Activated T-helper 1 cell treated with Interleukin-2 at 50 U/mL for 16 hours (primary cell): ENCODE results near the gene C2CD4D.

ENCODE experiments used
- DNase-seq: peaks from one replicate; pipeline ENCODE4 v3.0.0-alpha.2; 2020; ENCODE audit warnings: low read depth

C2CD4D gene

GRCh38 chr1:151813271-151813977 is 26.2 kb downstream of the C2CD4D start:
- no peak for DNase-seq

DNA sequence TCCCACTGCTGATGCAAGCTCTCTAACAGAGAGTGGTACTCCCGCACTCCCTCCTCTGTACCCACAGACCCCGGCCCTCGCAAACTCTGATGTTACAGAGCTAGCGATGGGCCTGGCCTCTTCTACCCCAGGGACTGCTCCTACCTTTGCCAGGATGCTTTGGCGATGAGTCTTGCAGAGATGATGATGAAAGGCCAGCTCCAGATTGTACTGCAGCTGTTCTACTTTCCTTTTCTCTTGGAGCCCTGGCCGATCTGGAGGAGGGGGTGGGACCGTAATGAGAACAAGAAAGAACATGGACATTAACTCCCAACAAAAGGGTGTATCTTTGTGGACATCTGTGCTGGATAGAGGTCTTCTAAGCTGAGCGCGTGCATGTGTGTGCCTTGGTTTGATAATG is 28.4 kb downstream of the C2CD4D start:
- DNase-seq: no peak

DNA sequence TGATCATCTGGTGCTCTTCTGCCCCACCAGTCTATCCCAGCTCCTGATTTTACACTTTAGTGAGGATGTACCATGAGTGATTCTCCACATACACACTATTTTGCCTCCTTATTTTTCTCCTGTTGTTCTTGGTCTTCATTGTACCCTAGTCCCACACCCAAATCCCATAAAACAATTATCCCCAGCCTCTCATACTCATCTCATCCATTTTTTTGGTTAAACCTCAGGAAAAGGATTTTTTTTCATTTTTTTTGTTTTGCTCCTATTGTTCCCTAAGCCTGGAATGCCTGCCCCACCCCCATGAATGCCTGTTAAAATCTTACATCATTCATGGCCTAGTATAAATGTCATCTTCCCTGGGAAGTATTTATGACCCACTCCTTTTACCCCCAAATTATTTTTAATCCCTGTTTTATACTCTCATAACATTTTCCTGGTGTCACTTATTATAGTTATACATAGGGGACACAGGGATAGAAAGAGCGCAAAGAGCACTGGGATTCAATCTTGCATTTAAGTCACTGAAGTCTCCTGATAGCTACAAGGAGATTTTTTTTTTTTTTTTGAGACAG is 29.5 kb downstream of the C2CD4D start:
- DNase-seq: no peak

GRCh38 chr1:151809290-151809984 is 30.2 kb downstream of the C2CD4D start:
- DNase-seq: no peak

DNA sequence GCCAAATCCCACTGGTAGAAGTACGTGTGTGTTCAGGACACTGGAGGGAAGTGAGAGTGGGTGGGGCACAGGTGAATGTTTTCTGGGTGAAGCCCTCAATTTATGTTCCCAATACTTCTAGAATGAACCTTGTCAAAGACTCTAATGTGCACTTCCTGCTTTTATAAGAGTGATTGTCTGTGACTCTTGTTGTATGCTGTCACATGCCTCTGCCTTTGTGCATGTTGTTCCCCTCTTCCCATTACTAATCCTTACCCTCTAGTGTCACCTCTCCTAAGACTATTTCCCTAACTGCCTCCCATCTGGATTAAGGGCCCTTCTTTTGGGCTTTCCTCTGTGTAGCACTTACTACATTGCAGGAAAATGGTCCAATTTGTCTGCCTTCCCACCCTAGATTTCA is 31.9 kb downstream of the C2CD4D start:
- no peak for DNase-seq

DNA sequence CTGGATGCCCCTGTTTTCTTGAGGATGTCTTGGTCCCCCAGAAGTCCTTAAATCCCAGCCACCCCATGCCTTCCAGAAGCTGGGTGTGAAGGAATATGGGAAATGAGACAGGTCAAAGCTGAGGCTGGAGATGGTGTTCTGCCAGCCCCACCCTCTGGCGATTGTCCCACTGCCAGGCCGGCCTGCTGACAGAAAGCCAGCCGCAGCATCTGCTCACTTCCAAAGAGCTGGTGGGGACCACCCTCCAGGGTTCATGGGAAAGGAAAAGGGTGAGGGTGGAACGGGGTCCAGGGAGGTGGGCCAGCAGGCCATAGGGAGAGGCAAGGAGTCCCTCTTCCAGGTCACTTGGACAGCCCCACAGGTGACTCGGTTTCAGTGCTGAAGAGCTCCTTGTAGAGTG is 32.5 kb downstream of the C2CD4D start:
- no peak for DNase-seq

GRCh38 chr1:151806170-151806569 is 33.5 kb downstream of the C2CD4D start:
- no peak for DNase-seq

DNA sequence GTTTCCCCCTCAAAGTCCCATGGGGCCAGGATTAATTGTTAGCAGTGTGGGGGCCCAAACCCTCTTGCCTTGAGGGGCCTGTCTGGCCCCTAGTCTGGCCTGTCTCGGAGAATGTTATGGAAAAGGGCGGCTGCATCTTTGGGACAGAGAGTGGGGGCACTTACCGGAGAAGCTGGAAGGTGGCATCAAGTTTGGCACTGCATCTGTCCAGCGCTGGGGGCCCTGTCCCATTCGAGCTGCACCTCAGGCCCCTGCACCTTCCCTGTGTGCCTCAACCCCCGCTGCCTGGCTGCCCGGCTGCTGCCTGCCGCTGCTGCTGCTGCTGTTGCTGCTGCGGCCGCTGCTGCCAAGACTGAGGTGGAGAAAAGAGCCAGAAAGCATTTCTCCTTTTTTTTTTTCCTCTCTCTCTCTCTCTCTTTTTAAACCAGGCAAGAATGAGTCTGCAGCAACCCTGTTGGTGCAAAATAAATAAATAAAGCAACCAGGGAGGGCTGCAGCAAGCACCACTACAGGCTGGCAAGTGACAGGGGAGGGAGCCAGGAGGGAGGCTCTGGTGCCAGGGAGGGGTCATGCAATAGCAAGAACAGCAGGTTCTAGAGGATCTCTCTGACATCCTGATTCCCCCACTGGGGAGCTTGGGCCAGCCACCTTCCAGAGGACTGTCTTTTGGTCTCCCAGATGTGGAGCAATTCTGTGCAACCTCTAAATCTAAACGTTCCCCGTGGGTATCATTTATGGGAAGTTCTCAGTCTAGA is 34.4 kb downstream of the C2CD4D start, which contains the start of gene LINGO4:
Gene LINGO4, minus strand, starts transcription at position 354 of the 755 bp plus-strand sequence. CDS start 2,715 bp downstream, outside the sequence.
- no peak for DNase-seq

DNA sequence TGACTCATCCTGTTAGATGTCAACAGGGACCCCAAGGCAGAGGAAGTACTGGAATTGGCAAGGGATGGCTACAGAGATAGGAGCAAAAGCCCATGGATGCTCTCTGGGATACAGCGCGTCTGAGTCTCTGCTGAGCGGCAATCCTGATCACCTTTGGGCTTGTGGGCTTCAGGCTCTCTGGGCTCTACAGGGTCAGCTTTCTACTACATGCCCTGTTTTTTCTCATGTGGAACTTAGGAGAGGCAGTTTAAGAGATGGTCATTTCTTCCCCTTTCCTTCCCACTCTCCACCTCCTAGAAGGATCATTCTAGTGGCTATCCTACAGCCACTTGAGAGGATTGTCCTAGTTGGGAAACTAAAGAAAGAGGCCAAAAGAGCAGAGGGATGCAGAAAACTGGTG is 35.7 kb downstream of the C2CD4D start:
- no peak for DNase-seq

- no peak for DNase-seq
Observed at GRCh38 chr1:151803164-151803563, 36.5 kb downstream of the C2CD4D start.

- no peak for DNase-seq
Observed at GRCh38 chr1:151802372-151802771, 37.2 kb downstream of the C2CD4D start.

DNA sequence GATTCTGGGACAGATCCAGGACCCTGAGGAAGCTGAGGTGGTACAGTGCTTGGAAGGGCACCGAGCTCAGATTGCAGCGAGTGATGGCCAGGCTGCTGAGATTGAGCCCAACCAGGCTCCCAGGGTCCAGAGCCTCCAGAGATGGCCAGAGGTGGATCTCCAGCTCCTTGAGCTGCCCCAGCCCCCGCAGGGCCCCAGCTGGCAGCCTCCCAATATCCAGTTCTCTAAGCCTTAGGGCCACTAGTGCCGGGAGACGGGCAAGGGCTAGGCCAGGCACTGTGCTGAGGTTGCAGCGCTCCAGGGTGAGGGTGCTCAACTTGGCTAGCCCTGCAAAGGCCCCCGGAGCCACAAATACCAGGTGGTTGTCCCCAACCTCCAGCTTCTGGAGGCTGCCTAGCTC is 37.8 kb downstream of the C2CD4D start:
- no peak for DNase-seq

DNA sequence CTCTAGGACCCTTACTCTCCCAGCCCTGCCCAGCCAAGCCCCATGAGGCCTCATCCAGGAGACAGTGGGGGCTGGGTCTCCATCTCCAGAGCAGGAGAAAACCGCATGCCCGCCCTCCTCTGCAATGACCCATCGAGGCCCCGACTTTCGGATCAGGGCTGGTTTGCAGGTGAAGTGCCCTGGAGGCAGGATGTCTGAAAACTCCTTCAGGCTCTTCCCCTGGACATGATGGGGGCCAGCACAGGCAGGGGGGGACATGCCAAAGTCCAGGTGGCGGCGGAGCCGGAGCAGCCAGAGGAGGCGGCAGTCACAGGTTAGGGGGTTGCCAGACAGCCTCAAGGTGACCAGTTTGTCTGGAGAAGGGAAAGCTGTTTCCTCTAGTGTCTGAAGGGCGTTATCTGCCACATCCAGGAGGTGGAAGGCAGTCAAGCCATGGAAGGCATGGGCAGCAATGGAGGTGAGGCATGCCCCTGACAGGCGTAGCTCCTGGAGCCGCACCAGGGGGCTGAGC is 38.3 kb downstream of the C2CD4D start:
- DNase-seq: no peak

GRCh38 chr1:151800830-151801229 is 38.8 kb downstream of the C2CD4D start:
- DNase-seq: no peak

- DNase-seq: no peak
Observed at GRCh38 chr1:151799179-151800022, 40.2 kb downstream of the C2CD4D start.

DNA sequence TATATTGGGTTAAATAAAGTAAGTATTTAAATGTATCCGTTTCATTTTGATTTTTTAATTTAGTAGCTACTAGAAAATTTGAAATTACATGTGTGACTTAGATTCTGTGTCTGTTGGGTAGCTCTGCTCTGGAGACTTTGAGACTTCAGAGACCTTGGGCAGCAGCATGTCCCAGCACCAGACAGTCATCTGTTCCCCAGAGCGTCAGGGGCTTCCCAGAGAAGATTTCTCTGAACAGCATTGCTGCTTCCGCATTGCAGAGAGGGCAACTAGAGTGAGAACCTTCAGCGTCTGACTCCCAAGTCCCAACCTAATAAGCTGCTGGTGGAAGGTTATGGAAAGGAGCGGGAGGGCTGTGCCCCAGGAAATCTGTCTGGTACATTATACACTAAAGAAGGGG is 41.0 kb downstream of the C2CD4D start:
- no peak for DNase-seq

DNA sequence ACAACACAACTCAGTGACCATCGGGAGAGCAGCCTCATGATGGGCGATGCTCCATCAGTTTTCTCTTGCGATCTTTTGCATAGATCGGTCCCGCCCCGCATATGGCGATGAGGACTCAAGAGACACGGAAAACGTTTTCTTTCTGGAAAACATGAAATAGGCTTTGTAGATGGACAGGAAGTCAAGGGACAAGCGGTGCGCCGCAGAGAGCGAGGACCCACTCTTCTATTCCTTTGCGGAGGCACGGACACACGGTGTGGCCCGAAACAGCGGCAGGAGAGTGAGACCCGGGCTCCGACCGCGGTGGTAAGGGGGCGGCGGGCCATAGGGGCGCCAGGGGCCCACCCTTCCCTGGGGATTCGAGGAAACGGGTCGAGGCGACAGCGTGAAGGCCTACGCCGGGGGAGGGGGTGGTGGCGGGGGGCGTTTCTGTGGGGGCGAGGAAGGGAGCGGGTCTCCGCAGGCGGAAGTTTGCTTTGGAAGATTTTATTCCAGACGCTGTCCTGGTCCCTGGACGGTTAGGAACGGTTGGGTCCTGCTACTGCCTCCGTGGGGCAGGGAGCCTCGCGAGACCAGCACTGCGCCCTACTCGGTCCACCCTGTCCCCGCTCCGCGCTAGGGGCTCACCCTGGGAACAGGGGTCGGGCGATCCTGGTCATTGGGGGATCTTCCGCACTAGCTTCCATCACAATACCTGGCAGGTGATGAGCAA is 48.5 kb downstream of the C2CD4D start:
- no peak for DNase-seq

- peak; percentile 96 for DNase-seq
Observed at GRCh38 chr1:151790071-151790939, 49.3 kb downstream of the C2CD4D start, which contains the start of gene TDRKH. TSS of gene TDRKH (minus strand) at chr1:151790500. CDS start at chr1:151783022, 7,478 bp downstream.
